Measurements from ENCODE around the gene LRRC45.

LRRC45 gene

GRCh38 chr17:82007228-82007494, 15.9 kb upstream of the LRRC45 start:
- DNase-seq (no peak), ATAC-seq (ENCODE audit: insufficient read depth, low read depth) (no peak)
- Histone ChIP-seq H4K20me1 (ENCODE audit: insufficient read depth, low read length) (0 out of 2 replicates have a peak, but pooled peaks cover 4% of the 10 kb centered on the region), H3K27me3 (ENCODE audit: insufficient read depth, low read length, poor library complexity) (no peaks in the 10 kb centered on the region), H2AFZ (ENCODE audit: low read depth, low read length) (no peak overlapping the region), H3K9me3 (ENCODE audit: insufficient read depth, low read length, severe bottlenecking) (no peaks in the 10 kb centered on the region), H3K27ac (ENCODE audit: low read length) (no peak overlapping the region), H3K36me3 (ENCODE audit: insufficient read depth, low read length) (no peaks in the 10 kb centered on the region), H3K4me3 (ENCODE audit: low read depth in 1 of 2, low read length in 2 of 2) (no peak overlapping the region), H3K9ac (ENCODE audit: low read depth, low read length) (no peak overlapping the region), H3K4me2 (ENCODE audit: insufficient read depth, low read length) (no peak overlapping the region), H3K4me1 (ENCODE audit: insufficient read depth, low read length) (no peaks in the 10 kb centered on the region), H3K79me2 (ENCODE audit: insufficient read depth, low read length) (no peaks in the 10 kb centered on the region)
- TF ChIP-seq CTCF (IDR thresholded peaks at IDR 0.05; ENCODE audit: borderline replicate concordance, extremely low read depth, low read length, poor library complexity, severe bottlenecking) (no peak), EZH2 (IDR thresholded peaks at IDR 0.05; ENCODE audit: borderline replicate concordance, low read depth, low read length, severe bottlenecking) (no peak)

- TF ChIP-seq EZH2 (IDR thresholded peaks at IDR 0.05; ENCODE audit: borderline replicate concordance, low read depth, low read length, severe bottlenecking) (no peak), CTCF (IDR thresholded peaks at IDR 0.05; ENCODE audit: borderline replicate concordance, extremely low read depth, low read length, poor library complexity, severe bottlenecking) (no peak)
- Histone ChIP-seq H3K4me1 (ENCODE audit: insufficient read depth, low read length) (no peaks in the 10 kb centered on the region), H3K36me3 (ENCODE audit: insufficient read depth, low read length) (no peaks in the 10 kb centered on the region), H3K9ac (ENCODE audit: low read depth, low read length) (no peak overlapping the region), H4K20me1 (ENCODE audit: insufficient read depth, low read length) (0 out of 2 replicates have a peak, but pooled peaks cover 4% of the 10 kb centered on the region), H3K27me3 (ENCODE audit: insufficient read depth, low read length, poor library complexity) (no peaks in the 10 kb centered on the region), H3K27ac (ENCODE audit: low read length) (no peak overlapping the region), H2AFZ (ENCODE audit: low read depth, low read length) (no peak overlapping the region), H3K9me3 (ENCODE audit: insufficient read depth, low read length, severe bottlenecking) (no peaks in the 10 kb centered on the region), H3K4me3 (ENCODE audit: low read depth in 1 of 2, low read length in 2 of 2) (no peak overlapping the region), H3K79me2 (ENCODE audit: insufficient read depth, low read length) (no peaks in the 10 kb centered on the region), H3K4me2 (ENCODE audit: insufficient read depth, low read length) (no peak overlapping the region)
- no peak for ATAC-seq (ENCODE audit: insufficient read depth, low read depth)
- DNase-seq = no peak
Measured at GRCh38 chr17:82007495-82008257, 15.4 kb upstream of the LRRC45 start.

- H3K4me1 ChIP-seq (ENCODE audit: insufficient read depth, low read length) = no peaks in the 10 kb centered on the region
Measured at GRCh38 chr17:82008258-82008940, 14.7 kb upstream of the LRRC45 start.

More at GRCh38 chr17:82008258-82008940, 14.7 kb upstream of the LRRC45 start:
- Histone ChIP-seq H3K9me3 (ENCODE audit: insufficient read depth, low read length, severe bottlenecking) (no peaks in the 10 kb centered on the region), H2AFZ (ENCODE audit: low read depth, low read length) (no peak overlapping the region), H3K36me3 (ENCODE audit: insufficient read depth, low read length) (no peaks in the 10 kb centered on the region), H3K9ac (ENCODE audit: low read depth, low read length) (no peak overlapping the region), H3K4me3 (ENCODE audit: low read depth in 1 of 2, low read length in 2 of 2) (no peak overlapping the region), H3K27me3 (ENCODE audit: insufficient read depth, low read length, poor library complexity) (no peaks in the 10 kb centered on the region), H4K20me1 (ENCODE audit: insufficient read depth, low read length) (0 out of 2 replicates have a peak, but pooled peaks cover 4% of the 10 kb centered on the region), H3K79me2 (ENCODE audit: insufficient read depth, low read length) (no peaks in the 10 kb centered on the region), H3K4me2 (ENCODE audit: insufficient read depth, low read length) (no peak overlapping the region), H3K27ac (ENCODE audit: low read length) (no peak overlapping the region)
- DNase-seq = no peak
- TF ChIP-seq EZH2 (IDR thresholded peaks at IDR 0.05; ENCODE audit: borderline replicate concordance, low read depth, low read length, severe bottlenecking) = no peak
- TF ChIP-seq CTCF (IDR thresholded peaks at IDR 0.05; ENCODE audit: borderline replicate concordance, extremely low read depth, low read length, poor library complexity, severe bottlenecking) = no peak
- ATAC-seq (ENCODE audit: insufficient read depth, low read depth) = no peak

Measured in DND-41 (cell line).